GM21381 (cell line): Measurements from ENCODE around the gene RBM47.
"Not testable (repeated sequence)": the region's sequence is repeated elsewhere in the genome, so short reads cannot be mapped to it uniquely, and the experiment has no call there.

Source experiments
- ATAC-seq: cut with Tn5 transposase; IDR thresholded peaks from one replicate; pipeline ENCODE4 v1.9.1; 2021; ENCODE audit warnings: mild to moderate bottlenecking, moderate library complexity; ENCODE audit not compliant: unreplicated experiment

The RBM47 gene

DNA sequence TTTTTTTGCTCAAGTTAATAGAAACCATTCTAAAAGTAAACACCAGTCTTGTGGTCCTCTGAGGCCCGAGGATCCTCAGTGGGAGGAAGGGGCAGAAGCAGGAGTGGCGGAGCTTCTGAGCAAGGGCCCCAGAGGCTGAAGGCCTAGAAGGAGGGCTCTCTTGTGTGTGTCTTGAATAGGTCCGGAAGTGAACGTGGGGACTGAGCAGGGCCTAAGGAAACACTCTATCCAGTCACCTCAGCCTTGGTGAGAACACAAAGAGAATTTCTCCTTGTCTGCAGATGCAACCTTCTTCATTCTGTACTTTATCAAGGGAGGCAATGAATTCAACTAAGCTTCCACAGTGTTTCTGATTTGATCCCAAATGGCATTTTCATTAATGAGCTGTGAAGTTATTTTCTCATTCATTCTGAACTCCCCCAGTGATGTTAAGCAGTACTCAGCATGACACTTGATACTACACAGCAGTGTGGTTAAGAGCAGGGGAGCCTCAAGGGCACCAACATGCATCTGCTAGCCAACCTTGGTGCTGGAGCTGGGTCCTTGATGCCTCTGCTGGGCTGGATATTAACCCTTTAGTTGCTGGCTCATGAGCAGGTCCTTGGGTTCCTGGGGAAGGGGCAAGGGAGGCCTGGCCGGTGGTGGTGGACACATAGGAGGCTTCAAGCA is 64.7 kb downstream of the RBM47 start:
- no peak for ATAC-seq

GRCh38 chr4:40564004-40564403 is 65.7 kb downstream of the RBM47 start:
- no peak for ATAC-seq

DNA sequence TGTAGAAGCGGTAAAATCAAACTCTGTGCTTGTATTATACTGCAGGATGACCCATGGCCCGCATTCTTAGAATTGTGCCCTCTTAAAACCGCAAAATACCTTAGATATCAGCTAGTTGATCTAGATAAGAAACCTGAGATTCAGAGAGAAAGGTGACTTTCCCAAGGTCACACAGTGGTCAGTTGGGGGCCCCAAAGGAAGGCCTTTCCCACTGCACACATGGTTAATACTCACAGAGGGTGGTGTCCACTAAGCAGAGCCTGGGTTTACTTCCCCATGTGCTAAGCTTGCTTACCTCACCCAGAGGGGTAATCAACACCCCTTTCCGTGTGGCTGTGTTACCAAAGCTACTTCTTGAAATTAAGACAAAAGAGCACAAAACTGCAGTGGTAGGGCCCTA is 66.3 kb downstream of the RBM47 start:
- ATAC-seq = no peak

GRCh38 chr4:40562681-40563080 is 67.0 kb downstream of the RBM47 start:
- no peak for ATAC-seq

DNA sequence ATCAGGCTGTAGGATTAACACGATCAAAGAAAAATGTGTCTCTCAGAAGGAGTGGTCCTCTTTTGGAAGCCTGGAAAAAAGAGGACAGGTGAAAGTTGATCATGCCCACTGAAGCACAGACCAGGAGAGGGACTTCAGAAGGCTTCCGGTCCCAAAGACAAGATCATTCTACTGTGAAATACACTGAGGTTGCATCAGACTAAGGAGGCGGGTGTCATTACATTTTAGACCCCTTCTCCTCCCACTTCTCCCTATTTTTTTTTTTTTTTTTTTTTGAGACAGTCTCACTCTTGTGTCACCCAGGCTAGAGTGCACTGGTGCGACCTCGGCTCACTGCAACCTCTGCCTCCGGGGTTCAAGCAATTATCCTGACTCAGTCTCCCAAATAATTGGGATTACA is 67.5 kb downstream of the RBM47 start:
- no peak for ATAC-seq

- not testable (repeated sequence) for ATAC-seq
Measured at GRCh38 chr4:40561543-40562177, 68.0 kb downstream of the RBM47 start.

DNA sequence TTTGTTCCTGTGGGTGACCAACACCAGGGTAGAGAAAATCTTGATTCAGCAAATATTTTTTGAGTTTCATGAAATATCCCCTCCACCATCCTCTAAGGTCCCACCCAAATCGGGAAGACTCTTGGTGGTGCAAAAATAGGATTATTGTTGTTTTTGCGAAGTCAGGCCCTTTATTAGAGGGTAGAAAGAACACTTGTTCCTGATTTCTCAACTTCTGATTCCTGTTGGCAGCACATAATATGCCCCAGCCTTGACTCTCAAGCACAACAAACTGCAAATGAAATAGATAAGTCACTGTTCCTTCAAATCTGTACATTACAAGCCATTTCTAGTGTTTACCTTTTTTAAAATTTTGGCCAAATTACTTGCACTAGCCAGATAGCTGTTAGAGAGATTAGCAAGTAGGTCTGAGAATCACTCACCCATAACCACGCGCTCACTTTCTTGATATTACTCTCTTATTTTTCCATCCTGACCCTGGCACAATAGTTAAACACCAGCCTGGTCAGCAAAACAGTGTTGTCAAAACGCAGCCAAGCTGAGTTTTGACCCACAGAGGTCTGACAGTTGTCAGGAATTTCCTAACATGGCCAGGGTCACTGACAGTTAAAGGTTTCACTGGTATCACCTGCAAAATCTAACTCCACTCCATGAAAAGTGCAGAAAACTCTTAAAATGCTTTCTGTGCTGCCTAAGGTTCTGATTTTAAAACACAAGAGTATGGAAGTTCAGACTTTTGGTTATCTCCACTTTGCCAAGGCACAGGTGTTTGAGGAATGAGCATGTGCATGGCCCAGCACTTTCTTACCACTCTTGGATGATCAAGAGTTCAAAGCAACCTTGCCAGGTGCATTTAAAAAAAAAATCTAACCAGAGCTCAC is 69.8 kb downstream of the RBM47 start:
- peak; percentile 66 for ATAC-seq

GRCh38 chr4:40557736-40558135 is 71.9 kb downstream of the RBM47 start:
- ATAC-seq = no peak

- no peak for ATAC-seq
Measured at GRCh38 chr4:40555176-40555900, 74.3 kb downstream of the RBM47 start.

DNA sequence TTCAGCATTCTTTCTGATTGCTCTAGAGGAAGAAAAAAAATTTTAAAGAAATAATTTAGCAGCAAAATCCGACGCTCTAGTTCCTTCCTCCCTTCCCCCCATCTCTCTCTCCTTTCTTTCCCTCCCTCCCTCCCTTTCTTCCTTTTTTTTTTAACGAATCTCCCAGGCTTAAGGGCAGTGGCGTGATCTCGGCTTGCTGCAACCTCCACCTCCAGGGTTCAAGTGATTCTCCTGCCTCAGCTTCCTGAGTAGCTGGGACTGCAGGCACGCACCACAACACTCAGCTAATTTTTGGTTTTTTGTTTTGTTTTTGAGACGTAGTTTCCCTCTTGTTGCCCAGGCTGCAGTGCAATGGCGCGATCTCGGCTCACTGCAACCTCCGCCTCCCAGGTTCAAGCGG is 75.0 kb downstream of the RBM47 start:
- not testable (repeated sequence) for ATAC-seq

- no peak for ATAC-seq
Measured at GRCh38 chr4:40553995-40554394, 75.7 kb downstream of the RBM47 start.

GRCh38 chr4:40552536-40552935 is 77.1 kb downstream of the RBM47 start:
- no peak for ATAC-seq

- ATAC-seq = not testable (repeated sequence)
Measured at GRCh38 chr4:40551568-40552136, 78.0 kb downstream of the RBM47 start.

DNA sequence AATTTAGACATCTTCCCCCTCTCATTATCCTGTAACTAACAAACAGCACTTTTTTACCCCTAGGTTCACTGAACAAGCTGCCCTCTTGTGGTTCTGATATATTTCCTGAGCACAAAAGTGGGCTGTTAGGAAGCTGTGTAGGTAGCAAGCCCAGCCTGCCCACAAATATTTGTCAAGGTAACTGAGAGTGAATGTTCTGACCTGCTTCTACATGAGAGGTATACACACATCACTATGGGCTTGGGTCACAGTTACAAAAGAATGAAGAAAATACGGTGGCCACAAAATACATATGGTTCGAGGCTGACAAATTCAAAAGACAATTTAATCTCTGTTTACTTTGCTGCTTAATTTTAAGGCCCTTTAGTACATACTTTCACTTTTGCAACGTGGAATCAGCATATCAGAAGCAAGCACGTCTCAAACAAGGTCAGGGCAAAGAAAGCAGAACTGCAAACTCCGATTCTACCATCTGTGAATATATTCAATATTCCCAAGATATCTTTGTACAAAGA is 78.7 kb downstream of the RBM47 start:
- ATAC-seq = peak; percentile 70

DNA sequence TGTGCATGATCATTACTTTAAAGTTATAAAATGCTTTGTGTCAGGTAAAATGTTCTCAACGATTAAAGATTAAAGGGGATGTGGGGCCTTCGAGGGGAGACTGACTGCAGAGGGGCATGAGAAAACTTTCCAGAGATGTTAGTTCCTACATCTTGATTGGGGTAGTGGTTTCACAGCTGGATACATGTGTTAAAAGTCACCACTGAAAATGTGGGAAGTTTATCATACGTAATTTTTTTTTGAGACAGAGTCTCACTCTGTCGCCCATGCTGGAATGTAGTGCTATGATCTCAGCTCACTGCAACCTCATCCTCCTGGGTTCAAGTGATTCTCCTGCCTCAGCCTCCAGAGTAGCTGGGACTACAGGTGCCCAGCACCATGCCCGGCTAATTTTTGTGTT is 79.5 kb downstream of the RBM47 start:
- no peak for ATAC-seq

DNA sequence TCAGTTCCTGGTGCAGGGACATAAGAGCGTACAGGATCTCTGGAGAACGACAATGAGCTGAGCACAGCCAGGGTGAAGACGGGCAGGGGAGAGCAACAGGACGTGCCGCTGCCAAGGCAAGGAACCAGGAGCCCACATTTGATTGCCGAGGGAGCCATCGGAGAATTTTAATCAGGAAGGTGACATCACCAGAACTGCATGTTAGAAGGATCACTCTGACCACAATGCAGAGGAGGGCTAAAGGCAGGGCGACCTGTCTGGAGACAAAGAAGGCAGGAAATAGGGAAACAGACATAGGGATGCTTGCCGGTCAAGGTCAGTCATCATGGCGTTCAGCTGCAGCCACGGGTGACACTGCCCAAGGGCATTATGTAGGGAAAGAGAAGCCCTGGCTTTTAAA is 81.4 kb downstream of the RBM47 start:
- no peak for ATAC-seq

- ATAC-seq = no peak
Measured at GRCh38 chr4:40547789-40548132, 81.9 kb downstream of the RBM47 start.

GRCh38 chr4:40546969-40547788 is 82.5 kb downstream of the RBM47 start:
- no peak for ATAC-seq

GRCh38 chr4:40546506-40546905 is 83.2 kb downstream of the RBM47 start:
- no peak for ATAC-seq

GRCh38 chr4:40545487-40545886 is 84.2 kb downstream of the RBM47 start:
- not testable (repeated sequence) for ATAC-seq
